K562 (cell line): ENCODE data around the gene CFAP90. TPM values are rescaled to one million over a fixed set of nuclear protein-coding genes. Genes with fewer than 3 reads are reported as not detected.

Experiments
- ATAC-seq: fragments of 200-7000 bp; cut with Tn5 transposase; 3 replicates; pipeline ENCODE4 v1.9.1; 2020; ENCODE audit warnings: moderate library complexity
- BruUV-seq: library from RNA; stranded (reverse); fragments of 400-500 nt; replicated peaks from 2 replicates; lab custom pipeline; 2021; lab: Mats Ljungman, UMichigan
- CTCF ChIA-PET: fragments of 300-600 bp; formaldehyde crosslinking; extraction: SDS; loops from one replicate; lab custom pipeline; 2021; ENCODE audit warnings: low intra/inter-chr PET ratio; lab: Yijun Ruan, JAX
- POLR2A ChIA-PET: fragments of 300-600, 350-650 bp; sonication (Branson Sonifier 250); formaldehyde crosslinking; extraction: SDS; loops from one replicate; lab custom pipeline; 2021; ENCODE audit warnings: antibody characterized with exemption, inconsistent platforms; lab: Yijun Ruan, JAX
- DNase-seq, 4 experiments: peaks; one replicate each; pipeline versions ENCODE4 v3.0.0 to v3.0.0-alpha.2; 2011 to 2018; ENCODE audit warnings: low spot score in 3 of 4, mixed read lengths in 3 of 4; ENCODE audit errors: extremely low read depth in 1 of 4
- FAIRE-seq: peaks from 2 replicates; lab custom pipeline; 2011; peaks lifted over from hg19 to GRCh38; lab: Jason Lieb, UNC
- H2AFZ ChIP-seq: 2 replicates; pipeline ENCODE4 v1.6.0; 2011; ENCODE audit warnings: low read depth, low read length, control low read depth, inconsistent platforms
- H3K27ac ChIP-seq: fragments of 200-600 bp; 3 replicates; pipeline ENCODE4 v1.8.0; 2011; ENCODE audit warnings: low read depth, mild to moderate bottlenecking, control low read depth, inconsistent platforms, low read length, moderate library complexity, mixed read lengths; ENCODE audit errors: extremely low read depth
- H3K27me3 ChIP-seq, 2 experiments: fragments of 300-600 bp in 1 of 2; 2 replicates in 1 of 2; 3 replicates in 1 of 2; pipeline versions ENCODE4 v1.6.0 to v1.8.0; 2011; ENCODE audit warnings: inconsistent platforms in 2 of 2, low read length in 2 of 2, mild to moderate bottlenecking in 1 of 2, mixed read lengths in 1 of 2, moderate library complexity in 1 of 2; ENCODE audit not compliant: control insufficient read depth in 2 of 2, insufficient read depth in 2 of 2
- H3K36me3 ChIP-seq: fragments of 300-600 bp; 3 replicates; pipeline ENCODE4 v1.8.0; 2011; ENCODE audit warnings: mild to moderate bottlenecking, low read length, inconsistent platforms; ENCODE audit not compliant: control insufficient read depth, insufficient read depth
- H3K4me1 ChIP-seq, 2 experiments: fragments of 200-600 bp in 1 of 2; replicated peaks in 1 of 2; 2 replicates in 1 of 2; 3 replicates in 1 of 2; pipeline versions ENCODE4 v1.5.1 to v1.8.0; 2011; ENCODE audit warnings: inconsistent platforms in 2 of 2, low read length in 2 of 2, mild to moderate bottlenecking in 1 of 2, mixed read lengths in 1 of 2, moderate library complexity in 1 of 2; ENCODE audit not compliant: control insufficient read depth in 2 of 2, insufficient read depth in 2 of 2
- H3K4me2 ChIP-seq: 2 replicates; pipeline ENCODE4 v1.6.1; 2011; ENCODE audit warnings: low read length, control low read depth, inconsistent platforms, mixed read lengths; ENCODE audit not compliant: insufficient read depth
- H3K4me3 ChIP-seq: fragments of 200-600 bp; sonication (generic), shearing (Covaris generic); 2 replicates; pipeline ENCODE4 v1.5.1; 2016; ENCODE audit warnings: control low read depth, inconsistent platforms
- H3K79me2 ChIP-seq: fragments of 200-600 bp; 3 replicates; pipeline ENCODE4 v1.8.0; 2011; ENCODE audit warnings: low read length, inconsistent platforms; ENCODE audit not compliant: control insufficient read depth, insufficient read depth
- H3K9ac ChIP-seq, 2 experiments: 2 replicates each; pipeline versions ENCODE4 v1.6.0 to v1.6.1; 2011; ENCODE audit warnings: low read depth in 2 of 2, low read length in 2 of 2, control low read depth in 1 of 2, inconsistent platforms in 1 of 2, mild to moderate bottlenecking in 1 of 2, mixed read lengths in 1 of 2; ENCODE audit not compliant: insufficient read depth in 1 of 2
- H3K9me1 ChIP-seq: one replicate; pipeline ENCODE4 v1.6.0; 2011; ENCODE audit warnings: inconsistent platforms, mild to moderate bottlenecking, low read length, moderate library complexity; ENCODE audit not compliant: control insufficient read depth, insufficient read depth
- H3K9me3 ChIP-seq: replicated peaks from 2 replicates; pipeline ENCODE4 v1.5.1; 2011; ENCODE audit warnings: low read depth, low read length, inconsistent platforms; ENCODE audit not compliant: control insufficient read depth, insufficient read depth
- H4K20me1 ChIP-seq: replicated peaks from 2 replicates; pipeline ENCODE4 v1.6.1; 2011; ENCODE audit warnings: low read length, inconsistent platforms, mixed read lengths; ENCODE audit not compliant: control insufficient read depth, insufficient read depth
- C11orf30 ChIP-seq: fragments of 450-650 bp; IDR thresholded peaks from 2 replicates; pipeline ENCODE4 v1.6.1; 2016; ENCODE audit warnings: low read depth, mild to moderate bottlenecking
- CCNT2 ChIP-seq: IDR thresholded peaks from 2 replicates; pipeline ENCODE4 v1.6.1; 2011; ENCODE audit warnings: borderline replicate concordance, low read depth, mild to moderate bottlenecking, moderate library complexity, mixed read lengths, low read length; ENCODE audit not compliant: insufficient read length; ENCODE audit errors: extremely low read depth
- KAT7 ChIP-seq: sonication (generic); formaldehyde crosslinking; IDR thresholded peaks from 2 replicates; pipeline ENCODE4 v1.8.0; 2022; ENCODE audit warnings: missing genetic modification reagents, mild to moderate bottlenecking, borderline replicate concordance
- RAD21 ChIP-seq, 2 experiments: fragments of 250-450 bp in 1 of 2; fragments of 450-650 bp in 1 of 2; sonication (Bioruptor Pico) in 1 of 2; formaldehyde crosslinking in 1 of 2; IDR thresholded peaks in 1 of 2; conservative IDR thresholded peaks in 1 of 2; 2 replicates each; pipeline versions ENCODE4 v1.4.0 to v1.8.0; 2020 to 2022; ENCODE audit warnings: mild to moderate bottlenecking in 2 of 2, moderate library complexity in 1 of 2
- SAFB2 ChIP-seq: fragments of 200-400 bp; formaldehyde crosslinking; IDR thresholded peaks from 2 replicates; pipeline ENCODE4 v1.6.1; 2018; ENCODE audit warnings: borderline replicate concordance, low read length, low read depth, moderate library complexity; ENCODE audit not compliant: severe bottlenecking
- SMARCB1 ChIP-seq: IDR thresholded peaks from 2 replicates; pipeline ENCODE4 v1.6.1; 2011; ENCODE audit warnings: improper control_type of control experiment, low read depth; ENCODE audit not compliant: insufficient read length
- SP1 ChIP-seq: sonication (generic); formaldehyde crosslinking; IDR thresholded peaks from 2 replicates; pipeline ENCODE4 v1.8.1; 2022; ENCODE audit warnings: mild to moderate bottlenecking, missing genetic modification reagents
- SREBF2 ChIP-seq: sonication (generic); formaldehyde crosslinking; IDR thresholded peaks from 2 replicates; pipeline ENCODE4 v1.4.0; 2020; ENCODE audit warnings: mild to moderate bottlenecking, missing genetic modification reagents
- ZC3H11A ChIP-seq: IDR thresholded peaks from 2 replicates; pipeline ENCODE4 v1.6.1; 2012; ENCODE audit warnings: low read depth, low read length, improper control_type of control experiment
- ZKSCAN8 ChIP-seq: fragments of 200-800 bp; sonication (Bioruptor generic); IDR thresholded peaks from 2 replicates; pipeline ENCODE4 v1.6.1; 2016; ENCODE audit warnings: missing genetic modification characterization, missing compliant biosample characterization
- ZNF24 ChIP-seq: fragments of 450-650 bp; IDR thresholded peaks from 2 replicates; pipeline ENCODE4 v1.6.1; 2016
- ZNF311 ChIP-seq: fragments of 250-450 bp; sonication (Bioruptor Pico); IDR thresholded peaks from 2 replicates; pipeline ENCODE4 v1.4.0; 2020; ENCODE audit warnings: mild to moderate bottlenecking, moderate library complexity
- ZNF41 ChIP-seq: fragments of 250-450 bp; sonication (Bioruptor Pico); conservative IDR thresholded peaks from 2 replicates; pipeline ENCODE4 v1.4.0; 2020; ENCODE audit warnings: mild to moderate bottlenecking
- WGBS: fragments of 100-300 bp; shearing (Covaris generic); methylation state at CpG from one replicate; pipeline ENCODE4 v1.1.6; 2016; ENCODE audit warnings: low coverage, mixed read lengths; ENCODE audit not compliant: insufficient coverage; ENCODE audit errors: missing lambda C conversion rate; 5-methylcytosine and 5-hydroxymethylcytosine counted together
- in situ Hi-C: fragments of 300-500 bp; cut with MboI; formaldehyde crosslinking; loops from 4 replicates; pipeline ENCODE4 v1.15.0; 2018; ENCODE audit warnings: inconsistent platforms, mixed read lengths
- intact Hi-C: fragments of 100-400 bp; cut with micrococcal nuclease; formaldehyde crosslinking; loops from 2 replicates; pipeline ENCODE4 v1.14.2; 2022
- polyA plus RNA-seq, 8 experiments: library from polyadenylated mRNA; depleted of rRNA in 4 of 8; stranded (reverse) in 5 of 8; unstranded in 3 of 8; fragments of >200 nt; fragmentation: Nextera tagmentation in 2 of 8; fragmentation: Illumina TruSeq in 1 of 8; extraction: Ambion mirVana in 2 of 8; extraction: Trizol in 1 of 8; gene quantifications; 2 replicates each; pipeline versions ENCODE4 v1.2.1 to v1.2.3, GENCODE V29; 2011 to 2014; ENCODE audit warnings: inconsistent platforms in 1 of 8, missing spikeins in 1 of 8
- total RNA-seq, 7 experiments: library from RNA; depleted of rRNA in 6 of 7; stranded (reverse); fragments of >200 nt in 6 of 7; fragmentation: Illumina TruSeq in 2 of 7; extraction: Trizol in 2 of 7; gene quantifications; 2 replicates each; pipeline versions ENCODE4 v1.2.1 to v1.2.3, GENCODE V29; 2011 to 2021; ENCODE audit warnings: low replicate concordance in 1 of 7
- TF ChIP-seq, protein P1 (sequence below): fragments of 450-650 bp; IDR thresholded peaks from 2 replicates; pipeline ENCODE4 v1.7.1; 2018; ENCODE audit warnings: mild to moderate bottlenecking, low read depth; ENCODE audit not compliant: partially characterized antibody
- TF ChIP-seq, protein P2 (sequence below): fragments of 150-350 bp; conservative IDR thresholded peaks from 2 replicates; pipeline ENCODE4 v1.6.1; 2014; ENCODE audit warnings: low read length
- TF ChIP-seq, protein P3 (sequence below): fragments of 250-450 bp; sonication (Bioruptor Pico); IDR thresholded peaks from 2 replicates; pipeline ENCODE4 v1.8.0; 2021; ENCODE audit warnings: moderate library complexity, mild to moderate bottlenecking, inconsistent platforms

Gene CFAP90
- total and polyA plus RNA-seq, 9 of the 15 experiments (the other 6 are each of a cell fraction or from before 2014, with no cell fraction given): not detected

DNA sequence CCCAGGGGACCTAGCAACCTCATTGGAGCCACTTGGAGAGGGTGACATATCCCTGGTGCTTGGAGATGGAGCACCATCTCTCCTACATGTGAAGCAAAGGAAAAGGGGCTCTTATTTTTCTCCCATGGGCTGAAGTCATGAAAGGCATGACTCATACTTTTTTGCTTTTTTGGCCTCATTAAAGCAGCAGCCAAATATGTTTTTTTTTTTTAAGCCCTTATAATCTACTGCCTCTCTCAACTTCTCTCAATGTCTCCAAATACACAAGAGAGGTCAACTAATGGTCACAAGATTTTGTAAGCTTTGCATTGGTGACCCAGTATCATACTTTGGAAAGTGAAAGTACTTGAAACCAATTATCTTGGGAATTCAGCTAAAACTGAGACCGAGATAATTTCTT, 1.6 kb upstream of the CFAP90 start (continued):
- TF ChIP-seq, protein P1, sequence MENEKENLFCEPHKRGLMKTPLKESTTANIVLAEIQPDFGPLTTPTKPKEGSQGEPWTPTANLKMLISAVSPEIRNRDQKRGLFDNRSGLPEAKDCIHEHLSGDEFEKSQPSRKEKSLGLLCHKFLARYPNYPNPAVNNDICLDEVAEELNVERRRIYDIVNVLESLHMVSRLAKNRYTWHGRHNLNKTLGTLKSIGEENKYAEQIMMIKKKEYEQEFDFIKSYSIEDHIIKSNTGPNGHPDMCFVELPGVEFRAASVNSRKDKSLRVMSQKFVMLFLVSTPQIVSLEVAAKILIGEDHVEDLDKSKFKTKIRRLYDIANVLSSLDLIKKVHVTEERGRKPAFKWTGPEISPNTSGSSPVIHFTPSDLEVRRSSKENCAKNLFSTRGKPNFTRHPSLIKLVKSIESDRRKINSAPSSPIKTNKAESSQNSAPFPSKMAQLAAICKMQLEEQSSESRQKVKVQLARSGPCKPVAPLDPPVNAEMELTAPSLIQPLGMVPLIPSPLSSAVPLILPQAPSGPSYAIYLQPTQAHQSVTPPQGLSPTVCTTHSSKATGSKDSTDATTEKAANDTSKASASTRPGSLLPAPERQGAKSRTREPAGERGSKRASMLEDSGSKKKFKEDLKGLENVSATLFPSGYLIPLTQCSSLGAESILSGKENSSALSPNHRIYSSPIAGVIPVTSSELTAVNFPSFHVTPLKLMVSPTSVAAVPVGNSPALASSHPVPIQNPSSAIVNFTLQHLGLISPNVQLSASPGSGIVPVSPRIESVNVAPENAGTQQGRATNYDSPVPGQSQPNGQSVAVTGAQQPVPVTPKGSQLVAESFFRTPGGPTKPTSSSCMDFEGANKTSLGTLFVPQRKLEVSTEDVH: no peak
- TF ChIP-seq SP1 (CRISPR knock-in tag) (no peak), RAD21 (CRISPR knock-in tag; conservative IDR thresholded peaks at IDR 0.05 in 1 of 2, IDR thresholded peaks at IDR 0.05 in 1 of 2) (no peak), ZNF41 (CRISPR knock-in tag) (no peak), SMARCB1 (no peak)

DNA sequence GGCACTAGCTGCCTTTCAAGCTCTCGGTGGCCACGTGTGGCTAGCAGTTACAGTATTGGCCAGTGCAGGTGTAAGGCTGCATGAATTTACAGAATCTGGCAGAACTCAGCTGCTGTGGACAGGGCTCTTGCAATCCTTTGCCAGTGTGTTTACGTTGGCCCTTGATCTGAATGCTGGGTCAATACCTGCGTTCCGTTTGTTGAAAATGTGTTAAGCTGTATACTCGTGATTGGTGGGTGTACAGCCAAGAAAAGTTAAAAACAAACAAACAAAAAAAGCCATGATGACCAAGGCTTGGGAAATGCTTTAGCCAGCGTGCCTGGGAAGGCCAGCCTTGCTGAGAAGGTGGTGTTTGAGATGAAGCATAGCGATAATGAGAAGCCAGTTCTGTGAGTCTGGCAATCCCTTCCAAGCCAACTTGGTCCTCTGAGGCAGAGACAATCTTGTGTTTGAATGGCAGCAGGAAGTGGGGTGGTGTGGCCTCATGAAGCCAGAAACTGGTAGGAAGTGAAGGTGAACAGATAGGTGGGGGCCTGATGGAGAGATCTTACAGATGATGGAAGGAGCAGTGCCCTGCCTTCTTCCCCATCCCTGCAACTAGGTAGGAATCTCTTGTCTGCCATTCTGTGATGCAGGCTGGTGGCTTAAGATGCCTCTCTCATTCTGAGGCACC, 820 bp upstream of the CFAP90 start:
- in situ Hi-C loops: no loop called here
- Histone ChIP-seq H3K9ac (no peak overlapping the region), H3K4me3 (no peak overlapping the region), H3K4me2 (no peak overlapping the region), H3K36me3 (no peaks in the 10 kb centered on the region), H3K4me1 (peaks cover 0 to 4% of the 10 kb centered on the region in 2 experiments; a peak in 1 of 5 replicates), H3K9me1 (no peaks in the 10 kb centered on the region), H3K79me2 (no peaks in the 10 kb centered on the region), H4K20me1 (no peaks in the 10 kb centered on the region), H2AFZ (no peak overlapping the region; the same call in 1 of the 2 replicates), H3K9me3 (no peaks in the 10 kb centered on the region), H3K27me3 (peaks cover 2 to 10% of the 10 kb centered on the region in 2 experiments; a peak in 2 of 5 replicates), H3K27ac (no peak overlapping the region)
- no peak for DNase-seq
- ChIA-PET POLR2A (no interaction called here), CTCF (no interaction called here)
- intact Hi-C loops: no loop called here
- no TSS peak for BruUV-seq
- TF ChIP-seq ZKSCAN8 (CRISPR knock-in tag) (no peak), SREBF2 (no peak), C11orf30 (no peak), CCNT2 (no peak), ZC3H11A (no peak), ZNF311 (CRISPR knock-in tag) (no peak), KAT7 (no peak), ZNF24 (no peak), SAFB2 (no peak)
- TF ChIP-seq, protein P2, sequence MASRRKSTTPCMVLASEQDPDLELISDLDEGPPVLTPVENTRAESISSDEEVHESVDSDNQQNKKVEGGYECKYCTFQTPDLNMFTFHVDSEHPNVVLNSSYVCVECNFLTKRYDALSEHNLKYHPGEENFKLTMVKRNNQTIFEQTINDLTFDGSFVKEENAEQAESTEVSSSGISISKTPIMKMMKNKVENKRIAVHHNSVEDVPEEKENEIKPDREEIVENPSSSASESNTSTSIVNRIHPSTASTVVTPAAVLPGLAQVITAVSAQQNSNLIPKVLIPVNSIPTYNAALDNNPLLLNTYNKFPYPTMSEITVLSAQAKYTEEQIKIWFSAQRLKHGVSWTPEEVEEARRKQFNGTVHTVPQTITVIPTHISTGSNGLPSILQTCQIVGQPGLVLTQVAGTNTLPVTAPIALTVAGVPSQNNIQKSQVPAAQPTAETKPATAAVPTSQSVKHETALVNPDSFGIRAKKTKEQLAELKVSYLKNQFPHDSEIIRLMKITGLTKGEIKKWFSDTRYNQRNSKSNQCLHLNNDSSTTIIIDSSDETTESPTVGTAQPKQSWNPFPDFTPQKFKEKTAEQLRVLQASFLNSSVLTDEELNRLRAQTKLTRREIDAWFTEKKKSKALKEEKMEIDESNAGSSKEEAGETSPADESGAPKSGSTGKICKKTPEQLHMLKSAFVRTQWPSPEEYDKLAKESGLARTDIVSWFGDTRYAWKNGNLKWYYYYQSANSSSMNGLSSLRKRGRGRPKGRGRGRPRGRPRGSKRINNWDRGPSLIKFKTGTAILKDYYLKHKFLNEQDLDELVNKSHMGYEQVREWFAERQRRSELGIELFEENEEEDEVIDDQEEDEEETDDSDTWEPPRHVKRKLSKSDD: no peak
- TF ChIP-seq, protein P3, sequence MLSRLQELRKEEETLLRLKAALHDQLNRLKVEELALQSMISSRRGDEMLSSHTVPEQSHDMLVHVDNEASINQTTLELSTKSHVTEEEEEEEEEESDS: no peak
- no peak for ATAC-seq
- FAIRE-seq: no peak
- WGBS: 1% methylated on average over 8 of the region's 8 CpGs
